Suppressor macrophage treated with lipopolysaccharide for 4 hours (primary cell): ENCODE data around the gene KCNQ5.
A peak's percentile ranks its signal among the peaks of the same experiment; 100 is the strongest.
"Not testable (repeated sequence)": the region's sequence is repeated elsewhere in the genome, so short reads cannot be mapped to it uniquely, and the experiment has no call there.

Source experiments
- DNase-seq: peaks from one replicate; pipeline ENCODE4 v3.0.0-alpha.2; 2020

KCNQ5 gene

DNA sequence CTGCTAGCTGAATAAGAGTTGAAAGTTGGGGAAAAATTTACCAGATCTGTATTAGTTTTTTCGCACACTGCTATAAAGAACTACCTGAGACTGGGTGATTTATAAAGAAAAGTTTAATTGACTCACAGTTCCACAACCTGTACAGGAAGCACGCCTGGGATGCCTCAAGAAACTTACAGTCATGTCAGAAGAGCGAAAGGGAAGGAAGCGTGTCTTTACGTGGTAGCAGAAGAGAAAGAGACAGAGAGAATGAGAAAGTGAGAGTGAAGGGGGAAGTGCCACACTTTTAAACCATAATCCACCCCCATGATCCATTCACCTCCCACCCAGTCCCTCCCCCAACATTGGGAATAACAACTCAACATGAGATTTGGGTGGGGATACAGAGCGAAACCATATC lies 523.8 kb downstream of the KCNQ5 start:
- DNase-seq, result no peak

DNA sequence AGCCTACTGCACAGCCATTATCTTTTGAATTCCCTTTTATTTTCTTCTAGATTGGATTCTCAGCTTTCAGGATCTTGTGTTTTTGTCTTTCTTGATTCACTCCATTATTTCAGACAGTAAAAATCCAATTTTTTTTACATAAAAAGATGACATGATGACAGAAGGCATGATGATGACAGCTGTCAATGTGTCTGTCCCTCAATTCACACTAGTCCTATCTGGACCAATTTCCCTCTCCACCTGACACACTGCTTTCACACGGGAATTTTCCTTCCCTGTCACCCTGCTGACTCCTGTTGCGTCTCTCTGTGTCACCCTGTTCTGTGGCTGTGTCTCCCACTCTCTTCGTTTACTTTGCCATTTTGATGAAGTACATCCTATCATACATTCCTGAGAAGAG lies 529.9 kb downstream of the KCNQ5 start:
- no peak for DNase-seq

DNA sequence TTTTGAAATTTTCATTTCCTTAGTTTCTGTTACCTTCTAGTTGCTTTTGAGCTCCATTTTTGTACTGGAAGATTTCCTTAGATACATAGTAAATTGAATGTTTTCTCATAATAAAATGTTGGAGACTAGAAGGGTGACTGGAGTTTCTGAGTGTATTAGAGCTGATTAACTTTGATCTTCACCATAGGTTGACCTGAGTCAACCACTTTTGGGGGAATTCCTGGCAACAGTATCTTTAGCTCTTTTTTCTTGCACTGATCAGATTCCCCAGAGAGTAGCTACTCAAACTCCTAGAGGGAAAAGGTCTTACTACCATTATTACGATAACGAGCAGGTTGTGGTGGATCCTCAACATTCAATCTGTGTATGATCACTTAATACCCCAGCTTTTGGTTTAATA lies 530.7 kb downstream of the KCNQ5 start:
- no peak for DNase-seq

DNA sequence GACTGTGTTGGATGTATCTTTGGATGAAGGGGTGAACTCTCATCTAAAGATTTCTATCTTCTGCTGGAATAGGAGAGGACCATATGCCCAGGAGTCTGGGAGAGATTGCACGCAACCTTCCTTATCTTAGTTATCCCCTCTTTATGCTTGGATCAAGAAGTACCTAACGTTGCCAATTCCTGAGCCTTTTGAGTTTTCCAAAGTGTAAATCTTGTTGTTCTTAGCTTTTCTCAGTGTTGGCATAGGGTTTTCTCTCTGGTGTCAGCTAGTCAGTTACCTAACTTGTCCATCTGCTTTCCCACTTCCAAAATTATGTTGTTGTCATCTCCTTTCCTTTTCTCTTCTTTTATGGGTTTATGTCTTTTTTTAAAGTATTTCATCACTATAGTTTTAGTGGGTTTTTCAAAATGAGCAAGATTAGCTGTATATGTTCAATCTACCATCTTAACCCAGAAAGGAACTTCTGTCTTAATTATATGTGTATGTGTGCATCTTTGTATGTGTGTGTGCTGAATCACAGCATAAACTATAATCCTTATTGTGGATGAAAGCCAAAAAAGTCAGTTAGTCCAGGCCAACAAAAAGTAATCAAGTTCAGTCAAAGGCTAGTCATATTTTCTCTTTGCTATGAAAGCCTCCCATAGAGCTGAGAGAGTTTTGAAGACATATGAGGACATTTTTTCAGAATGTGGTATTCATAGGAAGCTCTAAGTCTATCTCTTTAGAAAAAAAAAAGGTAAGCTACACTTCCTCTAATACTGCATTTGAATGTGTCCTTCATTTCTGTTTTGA lies 531.3 kb downstream of the KCNQ5 start:
- no peak for DNase-seq

DNA sequence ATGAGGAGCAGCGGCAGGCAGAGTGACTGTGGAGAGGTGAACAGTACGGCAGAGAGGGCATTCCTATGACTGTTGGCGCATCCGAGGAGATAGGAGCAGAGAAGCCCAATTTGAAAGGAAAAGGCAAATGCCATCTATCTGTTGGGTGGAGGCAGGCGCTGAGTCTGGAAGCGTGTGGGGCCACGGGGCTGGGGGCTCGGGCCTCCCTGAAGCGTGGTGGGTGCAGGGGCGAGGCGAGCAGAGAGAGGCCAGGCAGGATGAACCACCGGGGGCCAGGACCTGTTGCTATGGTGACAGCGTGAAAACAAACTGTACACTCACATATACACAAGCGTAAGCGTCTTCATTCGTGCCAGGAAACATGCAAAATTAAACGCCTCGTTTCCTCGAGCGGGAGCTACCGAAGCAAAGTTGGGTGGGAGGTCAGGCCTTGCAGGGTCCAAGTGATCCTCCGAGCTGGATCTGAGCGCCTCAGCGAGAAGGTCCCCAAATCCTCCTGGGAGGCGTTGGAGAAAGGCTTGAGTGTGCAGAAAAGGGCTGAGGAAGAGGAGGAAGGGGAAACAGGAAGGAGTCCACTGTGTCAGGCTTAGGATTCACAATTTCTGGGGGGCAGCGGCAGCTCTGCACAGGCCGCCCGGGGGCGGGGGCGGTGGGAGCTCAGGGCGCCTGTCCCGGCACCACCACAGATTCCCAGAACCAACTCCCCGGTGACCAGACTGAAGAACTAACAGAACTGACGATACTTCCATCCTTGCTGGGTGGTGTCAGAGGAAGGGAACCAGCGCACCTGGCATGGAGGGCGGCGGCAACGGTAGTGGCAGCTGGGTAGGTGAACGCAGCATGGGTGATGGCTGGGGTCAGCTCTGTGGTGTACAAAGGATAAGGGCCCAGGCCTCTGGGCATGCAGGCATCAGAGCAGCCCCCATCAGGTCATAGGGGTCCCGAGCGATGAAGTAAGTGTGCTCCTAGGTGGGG lies 535.2 kb downstream of the KCNQ5 start:
- no peak for DNase-seq

DNA sequence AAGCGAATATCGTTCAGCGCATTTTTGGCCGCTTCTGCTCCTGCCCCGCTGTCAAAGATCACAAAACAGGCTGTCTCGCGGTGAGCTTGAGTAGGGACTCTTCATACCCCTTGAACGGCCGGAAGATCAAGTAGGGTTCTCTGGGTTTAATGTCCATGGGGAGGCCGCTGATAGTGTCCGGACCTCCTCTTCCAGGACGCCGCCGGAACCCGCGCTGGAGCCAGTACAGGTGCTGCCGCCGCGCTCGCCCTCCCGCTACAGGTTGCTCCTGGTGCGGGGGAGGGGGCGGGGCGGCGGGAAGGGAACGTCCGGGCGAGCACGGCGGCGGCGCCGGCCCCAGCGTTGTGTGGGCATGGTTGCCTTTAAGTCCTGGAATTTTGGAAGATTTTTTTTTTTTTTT lies 536.0 kb downstream of the KCNQ5 start:
- no peak for DNase-seq

DNA sequence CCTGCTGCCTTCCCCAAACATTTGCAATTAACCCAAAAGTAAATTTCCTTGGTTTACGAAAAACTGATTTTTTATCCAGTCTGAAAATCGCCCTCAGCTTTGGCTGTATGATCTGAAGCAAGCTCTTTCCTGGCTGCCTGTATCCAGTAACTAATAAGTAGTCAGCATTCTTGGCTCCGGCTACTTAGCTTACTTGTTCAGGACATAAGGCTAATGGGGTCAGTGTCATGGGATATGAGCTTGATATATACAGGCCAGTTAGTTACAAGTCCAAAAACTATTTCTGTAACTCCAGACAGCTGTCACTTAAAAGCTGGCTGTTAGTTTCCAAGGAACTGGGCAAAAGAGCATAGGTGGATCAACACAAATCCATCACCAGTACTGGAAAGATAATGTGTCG lies 547.2 kb downstream of the KCNQ5 start:
- DNase-seq, result no peak

DNA sequence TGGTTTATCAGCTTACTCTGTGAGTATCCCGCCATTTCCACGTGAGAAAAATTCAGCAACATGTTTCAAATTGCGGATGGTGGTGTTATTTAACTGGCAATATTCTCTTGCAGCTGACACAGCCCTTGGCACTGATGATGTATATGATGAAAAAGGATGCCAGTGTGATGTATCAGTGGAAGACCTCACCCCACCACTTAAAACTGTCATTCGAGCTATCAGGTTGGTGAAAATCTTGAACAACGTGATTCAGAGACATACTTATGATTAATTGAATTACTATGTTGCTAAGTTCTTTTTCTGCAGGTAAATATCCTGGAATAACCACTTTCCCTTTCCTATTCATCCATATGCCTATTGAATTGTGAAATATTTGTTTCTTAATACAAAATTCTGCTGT lies 547.8 kb downstream of the KCNQ5 start:
- no peak for DNase-seq

DNA sequence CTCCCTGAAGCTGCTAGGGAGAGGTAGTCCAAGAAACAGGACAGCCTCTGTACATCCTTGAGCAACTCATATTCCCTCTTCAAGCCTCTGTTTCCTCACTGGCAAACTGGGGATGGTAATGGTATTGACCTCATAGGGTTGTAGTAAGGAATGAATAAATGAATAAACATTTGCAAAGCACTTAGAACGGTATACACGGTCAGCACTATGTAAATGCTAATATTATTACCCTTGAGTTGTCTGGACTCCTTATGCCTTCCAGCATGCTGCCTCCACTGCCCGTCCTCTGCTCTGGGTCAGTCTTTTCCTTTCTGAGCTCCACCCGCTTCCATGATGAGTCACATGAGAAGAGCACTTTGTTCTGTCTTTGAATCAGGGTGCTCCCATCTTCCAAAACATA lies 552.8 kb downstream of the KCNQ5 start:
- no peak for DNase-seq

DNA sequence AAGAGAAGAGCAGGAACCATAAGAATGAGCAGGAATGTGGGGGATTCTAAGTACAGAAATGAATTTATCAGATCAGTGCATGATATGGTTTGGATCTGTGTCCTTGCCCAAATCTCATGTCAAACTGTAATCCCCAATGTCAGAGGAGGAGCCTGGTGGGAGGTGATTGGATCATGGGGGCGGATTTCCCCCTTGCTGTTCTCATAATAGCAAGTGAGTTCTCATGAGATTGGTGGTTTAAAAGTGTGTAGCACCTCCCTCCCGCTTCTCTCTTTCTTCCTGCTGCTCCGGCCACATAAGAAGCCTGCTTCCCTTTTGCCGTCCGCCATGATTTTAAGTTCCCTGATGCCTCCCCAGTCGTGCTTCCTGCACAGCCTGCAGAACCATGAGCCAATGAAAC lies 554.2 kb downstream of the KCNQ5 start:
- no peak for DNase-seq

DNA sequence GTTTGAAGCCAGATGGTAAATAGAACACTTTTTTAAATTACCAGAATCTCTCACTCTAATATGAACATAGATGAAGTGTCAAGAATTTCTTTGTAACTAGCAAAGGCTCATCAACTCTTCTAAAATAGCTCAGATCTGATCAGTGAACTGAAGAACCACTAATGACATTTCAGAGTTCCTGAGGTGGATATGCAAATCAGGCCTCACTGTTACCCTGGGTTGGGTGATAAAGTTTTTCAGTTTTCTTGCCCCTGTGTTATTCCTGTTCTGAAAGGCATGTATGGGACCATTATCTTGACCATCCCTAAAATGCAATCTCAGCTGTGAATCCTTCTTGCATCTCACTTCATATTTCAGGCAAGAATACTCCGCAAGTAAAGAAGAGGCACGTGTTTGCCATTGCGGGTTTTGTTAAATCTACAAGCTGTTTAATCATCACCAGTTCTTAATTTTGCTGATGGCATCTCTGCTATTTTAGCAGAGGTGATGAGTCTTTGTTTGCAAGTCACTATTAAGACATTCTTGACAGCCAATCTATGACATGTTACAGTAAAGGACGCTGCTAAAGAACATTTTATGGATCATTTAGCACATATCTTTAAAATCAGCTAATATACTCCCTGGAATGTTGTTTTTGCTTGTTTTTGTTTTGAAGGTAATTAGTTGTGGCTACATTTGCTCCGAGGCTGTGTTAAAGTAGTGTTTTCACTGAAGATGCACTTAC lies 555.5 kb downstream of the KCNQ5 start:
- DNase-seq, result no peak

DNA sequence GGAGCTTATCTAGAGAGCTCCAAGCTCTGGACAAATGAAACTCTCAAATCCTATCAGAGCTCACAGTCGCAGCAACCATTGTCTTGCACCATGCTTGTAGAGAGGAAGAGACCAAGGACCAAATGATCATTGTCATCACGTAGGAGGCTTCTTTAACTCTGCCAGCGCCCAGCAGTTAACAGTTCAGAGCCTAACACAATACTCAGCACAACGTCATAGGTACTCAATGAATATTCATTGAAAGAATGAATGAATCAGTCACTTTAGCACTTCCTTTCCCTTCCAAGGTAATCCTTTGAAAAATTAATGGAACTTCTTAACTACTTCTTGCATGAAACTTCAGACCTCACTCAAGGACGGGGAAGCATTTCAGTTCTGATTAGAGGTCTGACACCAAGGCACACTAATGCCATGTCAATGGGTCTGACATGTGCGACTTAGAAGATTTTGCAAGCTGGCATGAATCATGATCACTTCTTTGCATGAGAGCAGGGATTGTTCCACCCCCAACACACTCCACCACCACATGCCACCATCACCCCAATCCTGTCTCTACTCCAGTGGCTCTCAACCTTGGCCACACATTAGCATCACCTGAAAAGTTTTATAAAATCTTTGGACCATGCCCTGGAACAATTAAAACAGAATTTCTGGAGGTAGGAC lies 558.3 kb downstream of the KCNQ5 start:
- peak; percentile 3 for DNase-seq

DNA sequence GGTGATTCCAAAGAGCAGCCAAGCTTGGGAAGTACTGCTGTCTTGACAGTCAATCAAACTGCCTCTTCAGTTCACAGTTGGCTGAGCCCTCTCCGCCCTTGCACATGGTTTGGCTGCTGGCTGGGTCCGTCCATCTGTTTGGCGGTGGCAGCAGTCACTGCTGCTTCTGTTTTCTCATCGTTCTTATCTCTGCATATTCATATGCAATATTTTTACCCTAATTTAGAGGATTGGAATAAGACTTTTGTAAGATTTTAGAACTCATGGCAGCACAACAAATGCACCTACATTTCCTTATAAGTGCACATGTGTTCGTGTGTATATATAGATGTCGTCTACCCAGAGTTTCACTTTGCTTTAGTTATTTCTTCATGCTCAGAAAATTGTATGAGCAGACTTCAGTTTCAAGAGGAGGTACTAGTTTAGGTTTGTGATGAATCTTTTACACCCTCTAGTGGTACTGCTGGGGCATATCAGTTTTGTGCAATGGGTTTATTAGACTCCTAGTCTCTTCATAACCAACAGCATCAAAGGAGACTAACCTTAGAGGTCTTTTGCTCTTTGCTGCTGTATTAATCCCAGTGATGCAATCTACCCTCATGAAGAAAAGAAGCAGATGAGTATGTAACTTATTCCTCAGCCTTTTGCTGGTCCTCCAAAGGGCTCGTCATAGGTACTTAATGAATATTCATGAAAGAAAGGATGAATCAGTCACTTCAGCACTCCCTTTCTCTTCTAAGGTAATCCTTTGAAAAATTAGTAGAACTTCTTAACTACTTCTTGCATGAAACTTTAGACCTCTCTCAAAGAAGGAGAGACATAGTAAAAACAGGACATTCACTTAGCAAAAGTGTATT lies 559.1 kb downstream of the KCNQ5 start:
- peak; percentile 65 for DNase-seq

DNA sequence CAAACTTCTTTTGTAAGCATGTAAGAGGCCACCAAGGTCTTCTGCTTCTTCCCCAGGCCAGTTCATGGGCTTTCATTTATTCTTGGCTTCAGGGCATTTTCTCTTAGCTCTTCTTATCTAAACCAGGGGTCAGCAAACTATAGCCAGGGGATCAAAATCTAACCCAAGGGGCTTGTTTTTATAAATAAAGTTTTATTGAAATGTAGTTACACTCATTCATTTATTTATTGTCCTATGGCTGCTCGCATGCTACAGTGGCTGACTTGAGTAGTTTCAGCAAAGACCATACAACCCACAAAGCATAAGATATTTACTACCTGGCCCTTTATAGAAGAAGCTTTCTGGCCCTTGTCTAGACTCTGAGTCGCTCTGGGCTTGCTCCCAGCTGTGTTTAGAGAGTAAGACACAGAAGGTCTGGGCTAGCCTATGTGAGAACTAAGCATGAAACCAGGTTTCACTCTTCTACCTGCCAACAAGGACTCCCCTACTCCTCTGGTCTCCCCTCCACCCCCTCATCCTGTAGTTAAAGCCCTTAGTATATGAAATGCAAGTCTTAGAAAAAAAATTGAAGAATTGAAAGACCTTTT lies 560.2 kb downstream of the KCNQ5 start:
- DNase-seq, result no peak

DNA sequence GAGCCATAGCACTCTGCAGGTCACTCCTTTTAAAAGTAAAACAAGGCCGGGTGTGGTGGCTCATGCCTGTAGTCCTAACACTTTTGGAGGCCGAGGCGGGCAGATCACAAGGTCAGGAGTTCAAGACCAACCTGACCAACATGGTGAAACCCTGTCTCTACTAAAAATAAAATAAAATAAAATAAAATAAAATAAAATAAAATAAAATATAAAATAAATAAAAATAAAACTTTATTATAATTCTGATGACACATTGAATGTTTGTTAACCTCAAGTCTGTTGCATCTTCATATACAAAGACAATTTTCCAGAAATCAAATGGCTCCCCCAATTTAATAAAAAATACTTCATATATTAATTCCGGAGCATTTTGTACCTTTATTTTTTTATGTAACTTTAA lies 571.4 kb downstream of the KCNQ5 start:
- DNase-seq, result not testable (repeated sequence)

DNA sequence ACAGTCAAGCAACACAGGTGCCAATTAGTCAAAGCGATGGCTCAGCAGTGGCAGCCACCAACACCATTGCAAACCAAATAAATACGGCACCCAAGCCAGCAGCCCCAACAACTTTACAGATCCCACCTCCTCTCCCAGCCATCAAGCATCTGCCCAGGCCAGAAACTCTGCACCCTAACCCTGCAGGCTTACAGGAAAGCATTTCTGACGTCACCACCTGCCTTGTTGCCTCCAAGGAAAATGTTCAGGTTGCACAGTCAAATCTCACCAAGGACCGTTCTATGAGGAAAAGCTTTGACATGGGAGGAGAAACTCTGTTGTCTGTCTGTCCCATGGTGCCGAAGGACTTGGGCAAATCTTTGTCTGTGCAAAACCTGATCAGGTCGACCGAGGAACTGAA lies 572.9 kb downstream of the KCNQ5 start:
- no peak for DNase-seq

DNA sequence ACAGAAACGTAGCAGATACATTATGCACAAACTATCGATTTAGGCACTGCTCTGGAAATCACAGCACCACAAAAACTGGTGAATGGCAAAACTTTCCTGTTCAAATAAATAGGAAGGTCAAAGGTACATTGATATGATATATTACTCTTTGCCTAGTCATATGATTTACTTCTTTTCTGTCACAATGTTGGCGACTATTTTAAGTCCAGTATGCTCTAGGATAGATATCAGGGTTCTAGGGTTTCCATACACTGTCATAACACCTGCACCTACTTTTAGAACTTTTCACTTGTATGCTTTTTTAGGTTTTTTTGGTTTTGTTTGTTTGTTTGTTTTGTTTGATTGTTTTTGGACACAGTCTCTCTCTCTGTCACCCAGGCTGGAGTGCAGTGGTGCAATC lies 578.4 kb downstream of the KCNQ5 start:
- DNase-seq, result no peak

DNA sequence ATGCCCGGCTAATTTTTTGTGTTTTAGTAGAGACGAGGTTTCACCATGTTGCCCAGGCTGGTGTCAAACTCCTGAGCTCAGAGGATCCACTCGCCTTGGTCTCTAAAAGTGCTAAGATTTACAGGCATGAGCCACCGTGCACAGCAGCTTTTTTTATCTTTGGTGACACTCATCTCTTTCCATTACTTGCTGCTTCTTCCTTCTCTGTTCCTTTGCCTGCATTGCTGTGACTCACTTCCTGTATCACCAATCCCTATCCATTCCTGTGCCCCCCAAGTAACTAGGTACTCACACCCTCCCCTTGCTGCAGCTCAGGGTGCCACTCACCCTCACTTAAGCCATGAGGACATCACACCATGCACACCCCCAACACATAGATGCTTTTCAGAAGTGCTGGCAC lies 578.9 kb downstream of the KCNQ5 start:
- no peak for DNase-seq

DNA sequence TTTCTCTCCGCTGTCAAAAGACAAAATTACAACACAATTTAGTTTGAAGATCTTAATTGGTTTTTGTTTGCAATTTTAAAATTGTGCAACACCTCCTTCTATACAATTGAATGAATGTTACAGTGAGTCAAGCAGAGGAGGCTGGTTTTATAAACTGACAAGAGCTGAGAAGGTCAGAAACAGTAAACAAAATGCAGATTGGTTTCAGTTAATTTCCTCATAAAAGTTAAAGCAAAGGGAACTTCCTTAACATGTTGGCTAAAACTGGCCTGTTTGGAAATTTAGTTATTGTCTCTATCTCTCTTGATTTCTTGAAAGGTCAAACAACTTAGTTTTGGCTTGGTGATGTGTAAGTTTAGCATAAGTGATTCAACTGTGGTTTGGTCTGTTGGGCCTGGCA lies 581.2 kb downstream of the KCNQ5 start:
- peak; percentile 11 for DNase-seq

DNA sequence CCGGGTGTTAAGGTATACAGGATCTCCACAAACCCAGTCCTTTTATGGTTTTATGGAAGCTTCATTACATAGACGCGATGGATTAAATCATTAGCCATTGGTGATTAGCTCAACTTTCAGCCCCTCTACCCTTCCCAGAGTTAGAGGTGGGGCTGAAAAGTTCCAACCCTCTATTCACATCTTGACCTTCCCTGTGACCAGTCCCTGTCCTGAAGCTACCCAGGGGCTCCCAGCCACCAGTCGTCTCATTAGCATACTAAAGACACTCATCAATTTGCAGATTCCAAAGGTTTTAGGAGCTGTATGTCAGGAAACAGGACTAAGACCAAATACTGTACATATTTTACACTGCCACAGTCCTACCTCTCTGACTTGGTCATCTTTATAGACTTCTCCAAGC lies 582.4 kb downstream of the KCNQ5 start:
- no peak for DNase-seq

DNA sequence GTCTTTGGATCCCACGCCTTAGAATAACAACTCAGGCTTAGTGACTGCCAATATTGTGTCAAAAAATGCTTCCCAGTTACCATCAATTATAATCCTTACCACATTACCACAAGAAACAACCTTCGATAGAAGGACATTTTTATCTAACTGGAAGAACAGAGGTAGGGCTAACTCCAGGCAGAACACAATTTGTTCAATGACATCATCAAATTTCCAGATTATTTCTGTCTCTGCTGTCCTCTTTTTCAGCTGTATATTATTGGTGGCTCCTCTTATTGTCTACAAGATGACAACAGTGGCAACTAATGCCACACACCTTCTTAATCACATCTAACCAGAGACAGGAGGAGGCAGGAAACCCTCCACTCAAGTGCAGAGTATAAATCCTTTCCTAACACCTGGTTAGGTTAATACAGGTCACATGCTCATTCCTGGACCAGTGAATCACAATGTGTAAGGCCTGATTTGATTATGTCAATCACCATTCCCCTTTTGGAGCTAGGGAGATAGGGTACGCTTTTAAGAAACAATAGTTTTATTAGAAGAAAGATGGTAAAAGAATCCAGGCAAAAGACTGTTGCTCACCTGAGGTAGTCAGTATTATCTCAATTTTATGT lies 585.5 kb downstream of the KCNQ5 start:
- DNase-seq, result no peak
